C4-2B (cell line): ENCODE results near the gene PMIS2.

Experiments
- CTCF ChIP-seq: fragments of 450-650 bp; conservative IDR thresholded peaks from 2 replicates; pipeline ENCODE4 v1.5.1; 2017; ENCODE audit warnings: mild to moderate bottlenecking
- ZFX ChIP-seq: fragments of 450-650 bp; IDR thresholded peaks from 2 replicates; pipeline ENCODE4 v1.6.1; 2017

GRCh38 chr19:35539850-35540249 lies 46.1 kb upstream of the PMIS2 start:
- TF ChIP-seq CTCF (no peak), ZFX (no peak)
